GM18526 (cell line): Measurements from ENCODE around the gene TTC7B.

ENCODE experiments used
- POLR2A ChIP-seq: IDR thresholded peaks from 3 replicates; pipeline ENCODE4 v1.6.1; 2011; ENCODE audit not compliant: insufficient read length; ENCODE audit errors: extremely low read depth

Gene TTC7B

DNA sequence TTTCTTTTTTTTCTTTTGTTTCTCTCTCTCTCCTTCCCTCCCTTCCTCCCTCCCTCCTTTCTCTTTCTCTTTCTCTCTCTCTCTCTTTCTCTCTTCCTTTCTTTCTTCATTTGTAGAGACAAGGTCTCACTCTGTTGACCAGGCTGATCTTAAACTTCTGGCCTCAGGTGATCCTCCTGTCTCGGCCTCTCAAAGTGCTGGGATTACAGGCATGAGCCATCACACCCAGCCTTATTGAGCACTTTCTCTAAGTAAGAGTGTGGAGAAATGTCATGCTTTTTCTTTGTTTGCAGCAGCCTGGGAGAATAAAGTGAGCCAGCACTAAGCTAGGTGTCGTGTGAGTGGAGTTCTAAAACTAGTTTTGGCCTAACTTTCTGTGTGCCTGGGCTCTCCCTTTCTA, 74.0 kb downstream of the TTC7B start:
- no peak for TF ChIP-seq POLR2A

DNA sequence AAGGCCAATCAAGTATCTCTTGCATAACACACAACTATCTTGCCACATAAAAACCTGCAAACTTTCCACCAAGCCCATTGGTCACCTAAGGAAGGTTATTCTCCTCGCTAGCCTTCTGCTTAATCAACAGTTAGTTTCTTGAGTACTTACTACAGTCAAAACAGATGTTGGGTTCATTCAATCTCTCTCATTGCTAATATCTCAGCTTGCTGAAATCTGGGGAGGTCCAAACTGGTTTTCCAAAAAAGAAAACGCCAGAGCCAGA, 74.6 kb downstream of the TTC7B start:
- TF ChIP-seq POLR2A: no peak

DNA sequence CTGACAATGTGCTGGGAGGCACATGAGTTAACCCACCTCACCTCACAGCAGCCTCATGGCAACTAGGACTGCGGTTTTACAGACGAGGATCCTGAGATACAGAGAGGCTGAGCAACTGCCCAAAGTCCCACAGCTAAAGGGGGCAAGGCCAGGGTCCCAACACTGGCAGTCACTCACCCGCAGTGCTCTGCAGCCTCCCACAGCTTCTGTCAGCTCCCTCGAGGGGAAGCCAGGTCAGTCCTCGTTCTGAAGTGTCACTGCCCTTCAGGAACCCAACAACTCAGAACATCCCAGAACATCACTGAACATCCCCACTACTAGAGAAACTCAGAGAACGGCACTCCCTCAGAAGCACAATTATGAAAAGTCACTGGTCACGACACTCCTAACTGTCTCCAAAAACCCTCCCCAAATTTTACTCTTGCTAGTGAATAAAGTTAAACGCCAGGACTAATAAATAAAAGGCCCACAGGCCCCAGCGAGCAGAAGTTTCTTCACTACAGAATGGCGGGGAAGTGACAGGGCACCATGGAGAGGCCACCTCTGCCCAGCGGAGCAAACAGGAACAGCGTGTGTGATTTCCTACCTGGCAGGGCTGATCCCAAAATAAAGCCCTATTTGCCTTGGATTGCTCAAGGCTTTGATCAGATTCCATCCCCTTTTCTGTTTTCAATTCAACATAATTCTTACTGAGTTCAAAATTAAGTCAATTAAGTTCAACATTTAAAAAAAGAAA, 75.1 kb downstream of the TTC7B start:
- no peak for TF ChIP-seq POLR2A

DNA sequence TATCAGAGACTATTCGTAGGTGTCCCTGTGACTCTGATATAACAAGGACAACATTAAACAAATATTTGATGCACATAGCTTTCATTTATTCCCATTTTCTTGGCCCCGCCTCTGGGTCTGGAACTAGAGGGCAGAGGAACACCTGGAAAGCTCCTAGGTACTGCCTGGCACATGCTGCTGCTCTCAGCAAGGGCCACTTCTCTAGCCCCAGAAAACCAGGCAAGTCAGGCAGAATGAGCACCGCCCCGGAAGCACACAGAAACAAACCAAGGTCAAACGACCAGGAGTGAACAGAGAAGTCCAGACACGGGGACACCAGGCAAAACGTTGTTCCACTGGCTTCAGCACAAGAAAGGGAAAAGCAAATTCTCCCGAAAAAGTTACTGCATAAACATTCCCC, 76.1 kb downstream of the TTC7B start:
- TF ChIP-seq POLR2A: no peak

DNA sequence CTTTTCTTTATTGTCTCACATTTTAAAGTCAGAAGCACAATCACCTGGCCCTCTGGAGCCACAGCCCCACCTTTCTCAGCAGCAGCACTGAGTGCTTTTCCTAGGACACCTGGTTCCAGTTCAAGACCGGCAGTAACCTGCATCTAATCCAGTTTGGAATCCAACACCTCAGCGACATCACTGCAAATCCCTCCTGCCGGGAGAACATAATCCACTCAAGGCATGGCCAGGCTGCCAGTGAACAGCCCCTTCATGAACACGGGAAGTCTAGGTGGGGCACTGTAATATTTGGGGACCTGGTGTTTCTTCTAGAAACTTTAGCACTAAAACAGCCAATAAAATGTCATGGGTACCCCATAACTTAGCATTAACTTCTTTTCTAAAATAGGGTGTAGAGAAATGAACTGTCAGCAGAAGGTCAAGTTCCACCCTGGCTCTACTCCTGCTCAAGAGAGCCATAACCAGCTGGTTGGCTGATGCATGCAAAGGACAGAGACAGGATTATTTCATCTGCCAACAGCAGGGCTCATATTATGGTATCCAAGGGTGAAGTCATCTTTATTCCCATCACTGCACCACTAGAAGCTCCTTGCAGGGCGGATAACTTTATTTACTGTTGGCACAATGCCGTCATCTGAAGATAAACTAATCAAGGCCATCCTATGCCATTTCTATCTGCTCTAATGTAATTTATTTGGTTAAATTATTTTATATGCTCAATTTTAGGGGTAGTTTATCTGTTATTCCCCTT, 76.7 kb downstream of the TTC7B start:
- TF ChIP-seq POLR2A: no peak

DNA sequence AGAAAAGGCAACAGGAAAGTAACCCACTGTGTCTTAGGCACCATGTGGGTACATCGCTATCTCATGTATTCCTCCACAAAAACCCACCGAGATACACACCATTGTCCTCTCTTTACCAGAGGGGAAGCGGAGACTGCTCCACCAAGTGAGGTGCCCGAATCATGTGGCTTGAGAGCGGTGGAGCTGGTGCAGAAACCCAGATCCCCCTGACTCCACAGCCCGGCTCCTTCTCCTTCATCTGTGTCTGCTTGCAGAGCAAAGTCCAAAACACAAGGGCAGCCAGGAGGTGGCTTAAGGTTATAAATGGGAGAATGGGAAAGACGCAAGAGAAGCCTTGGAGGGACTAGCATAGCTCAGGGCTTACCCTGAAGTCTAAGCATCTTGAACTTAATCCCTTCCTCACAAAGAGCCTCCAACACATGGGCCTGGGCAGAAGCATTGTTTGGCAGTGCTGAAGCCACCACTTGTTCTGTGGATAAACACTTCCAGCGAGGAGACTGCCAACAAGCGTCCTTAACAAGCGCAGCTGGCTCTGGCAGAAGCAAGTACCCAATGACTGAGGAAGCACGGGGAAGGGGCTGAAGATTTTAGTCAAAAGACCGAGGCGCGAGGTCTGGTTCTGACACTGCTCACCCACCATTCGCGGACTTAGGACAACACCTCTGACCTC, 83.0 kb downstream of the TTC7B start:
- TF ChIP-seq POLR2A: no peak

DNA sequence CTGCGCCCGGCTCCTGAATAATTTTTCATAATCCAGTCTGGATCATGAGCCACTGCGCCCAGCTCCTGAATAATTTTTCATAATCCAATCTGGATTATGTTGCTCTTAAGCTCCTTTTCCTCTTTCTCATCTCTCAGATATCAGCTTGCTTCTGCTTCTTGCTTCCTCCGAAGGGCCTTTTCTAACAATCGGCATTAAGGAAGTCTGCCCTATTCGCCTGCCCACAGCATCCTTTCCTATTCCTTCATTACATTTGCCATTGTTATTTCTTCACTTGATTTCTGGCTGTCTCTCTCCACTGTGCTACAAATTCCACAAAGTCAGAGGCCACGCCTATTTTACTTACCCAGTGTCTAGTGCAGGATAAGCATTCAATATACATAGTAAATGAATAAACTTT, 83.5 kb downstream of the TTC7B start:
- no peak for TF ChIP-seq POLR2A

DNA sequence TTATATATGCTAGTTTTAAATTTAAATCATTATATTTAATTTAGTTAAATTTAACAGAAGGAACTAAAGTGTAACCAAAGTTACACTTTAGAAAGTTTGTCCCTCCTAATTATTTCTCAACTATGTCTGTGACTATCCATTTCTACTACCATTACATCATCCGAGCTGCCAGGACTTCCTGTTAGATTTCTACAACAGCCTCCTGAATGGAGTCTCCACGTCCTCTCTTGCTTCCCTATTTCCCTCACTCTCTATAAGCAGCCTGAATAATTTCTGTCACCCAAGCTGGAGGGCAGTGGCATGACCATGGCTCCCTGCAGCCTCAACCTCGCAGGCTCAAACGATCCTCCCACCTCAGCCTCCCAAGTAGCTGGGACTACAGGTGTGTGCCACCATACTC, 84.1 kb downstream of the TTC7B start:
- TF ChIP-seq POLR2A: no peak

DNA sequence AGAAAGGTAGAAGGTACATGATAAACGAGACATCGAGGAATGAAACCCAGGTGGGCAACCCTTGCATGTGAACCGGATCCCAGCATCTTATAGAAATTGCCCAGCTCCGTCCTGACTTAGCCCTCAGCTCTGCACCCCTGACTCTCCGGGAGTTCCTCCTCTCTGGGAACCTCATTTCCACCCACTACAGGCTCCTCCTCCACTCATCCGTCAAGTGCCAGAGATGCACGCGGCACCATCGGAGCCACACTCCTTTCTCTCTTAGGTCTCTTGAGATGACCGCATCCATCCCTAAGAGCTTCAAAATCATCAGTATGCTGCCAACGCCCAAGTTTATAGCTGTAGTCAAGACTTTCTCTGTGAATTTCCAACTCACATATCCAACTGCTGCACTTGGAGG, 84.7 kb downstream of the TTC7B start:
- TF ChIP-seq POLR2A: no peak

DNA sequence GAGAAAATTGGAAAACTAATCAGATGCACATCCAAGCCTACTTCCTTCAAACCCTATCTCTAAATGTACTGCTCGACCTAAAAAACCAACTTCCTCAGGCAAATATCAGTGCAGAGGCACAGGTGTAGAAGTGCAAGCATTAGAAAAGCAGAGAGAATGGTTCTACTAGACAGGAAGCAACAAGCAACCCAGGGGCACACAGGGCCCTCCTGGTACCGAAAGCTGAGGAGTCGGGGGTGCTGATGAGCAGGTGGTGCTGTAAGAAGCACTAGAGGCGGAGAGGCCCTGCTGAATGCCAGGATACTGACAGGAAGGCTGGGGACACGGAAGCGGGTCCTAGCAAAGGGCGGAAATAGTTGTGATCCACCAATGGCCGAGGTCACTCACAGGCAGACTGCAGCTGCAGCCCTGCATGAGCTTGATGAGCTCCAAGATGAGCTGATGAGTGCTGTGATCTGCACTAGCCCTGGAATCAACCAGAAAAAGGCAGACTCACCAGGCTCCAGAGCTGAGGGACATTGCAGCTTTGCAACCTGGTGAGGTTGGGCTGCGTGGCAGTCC, 85.9 kb downstream of the TTC7B start:
- TF ChIP-seq POLR2A: no peak

DNA sequence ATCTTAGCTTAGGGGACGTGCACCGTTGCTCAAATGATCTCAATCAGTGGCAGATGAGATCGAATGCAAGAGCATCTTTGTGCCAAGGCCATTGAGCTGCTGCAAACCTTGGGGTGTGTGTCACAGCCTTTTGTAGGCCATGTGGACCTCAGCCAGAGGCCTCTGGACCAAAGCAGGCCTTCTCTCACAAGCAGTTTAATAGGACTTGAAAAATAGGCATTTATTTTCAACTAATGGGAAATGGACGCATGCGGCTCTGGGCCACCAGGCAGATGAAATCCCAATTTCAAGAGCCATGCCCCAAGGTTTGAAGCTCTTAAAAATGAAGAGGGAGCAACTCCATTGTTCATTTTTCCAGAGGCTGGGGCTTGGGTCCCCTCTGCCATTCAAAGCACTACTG, 87.3 kb downstream of the TTC7B start:
- no peak for TF ChIP-seq POLR2A

DNA sequence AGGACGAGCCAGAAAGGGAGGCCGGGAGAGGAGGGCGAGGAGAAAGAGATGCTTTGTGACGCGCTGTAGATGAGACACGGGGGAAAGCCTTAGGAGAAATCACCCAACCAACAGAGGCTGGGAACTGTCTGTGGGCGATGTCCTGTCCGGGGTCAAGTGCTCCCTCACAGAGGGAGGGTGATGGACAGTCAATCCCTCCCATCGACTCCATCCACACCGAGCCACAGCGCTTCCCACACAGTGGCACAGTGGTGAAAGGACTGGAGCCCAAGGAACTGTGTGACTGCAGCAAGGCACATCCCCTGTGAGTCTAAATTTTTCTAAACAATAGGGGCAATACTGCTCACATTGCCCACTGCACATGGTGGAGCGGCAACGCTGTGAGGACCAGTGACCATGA, 89.1 kb downstream of the TTC7B start:
- TF ChIP-seq POLR2A: no peak

DNA sequence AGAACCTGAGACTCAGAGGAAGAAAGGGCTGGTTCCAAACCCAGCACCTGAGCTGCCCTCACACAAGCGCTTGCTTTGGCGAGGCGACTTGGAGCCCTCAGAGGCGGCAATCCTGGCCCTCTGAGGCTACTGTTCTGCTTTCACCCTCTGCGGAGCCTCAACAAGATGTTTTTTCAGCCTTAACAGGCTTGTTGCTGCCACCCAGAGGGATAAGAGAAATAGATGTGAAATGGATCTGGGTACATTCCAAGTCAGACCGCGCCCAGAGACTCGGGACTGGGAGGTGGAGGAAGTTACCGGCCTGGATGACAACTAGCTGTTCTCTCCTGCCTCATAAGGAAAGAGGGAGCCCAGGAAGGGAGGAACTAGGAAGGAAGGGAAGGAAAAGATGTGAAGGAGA, 89.6 kb downstream of the TTC7B start:
- TF ChIP-seq POLR2A: no peak

DNA sequence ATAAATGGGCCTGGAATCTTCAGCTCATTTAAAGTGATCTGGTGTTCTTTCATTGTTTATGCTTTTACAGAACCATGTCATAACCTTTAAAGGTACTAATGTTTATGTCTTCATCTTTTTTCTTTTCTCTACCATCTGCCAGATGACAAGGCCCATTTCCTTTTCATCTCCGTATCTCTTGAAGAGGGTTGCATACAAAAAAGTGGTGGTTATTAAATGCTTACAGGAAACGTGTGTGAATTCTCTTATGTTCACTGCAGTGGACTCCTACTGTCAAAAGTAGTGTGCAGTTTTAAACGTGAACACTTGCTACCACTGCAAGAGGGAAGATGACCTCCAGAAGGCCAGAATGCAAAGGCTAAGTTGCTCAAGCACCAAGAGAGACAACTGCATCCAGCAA, 91.4 kb downstream of the TTC7B start:
- no peak for TF ChIP-seq POLR2A

DNA sequence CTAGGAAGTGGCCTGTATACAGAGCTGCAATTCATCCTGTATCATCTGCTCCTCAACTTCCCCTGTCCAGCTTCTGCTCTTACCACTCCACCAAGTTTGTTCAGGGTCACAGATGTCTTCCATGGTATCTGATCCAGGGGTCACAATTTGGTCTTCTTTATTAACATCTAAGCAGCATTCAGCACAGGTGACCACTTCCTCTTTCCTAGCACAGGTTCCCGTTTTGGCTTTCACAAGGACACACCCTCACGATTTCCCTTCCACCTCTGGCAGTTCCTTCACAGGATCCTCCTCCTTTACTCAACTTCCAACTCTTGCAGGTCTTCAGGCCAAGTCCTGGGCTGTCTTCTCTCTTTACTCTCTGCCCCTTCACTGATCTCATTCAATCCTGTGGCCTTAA, 93.6 kb downstream of the TTC7B start:
- no peak for TF ChIP-seq POLR2A

DNA sequence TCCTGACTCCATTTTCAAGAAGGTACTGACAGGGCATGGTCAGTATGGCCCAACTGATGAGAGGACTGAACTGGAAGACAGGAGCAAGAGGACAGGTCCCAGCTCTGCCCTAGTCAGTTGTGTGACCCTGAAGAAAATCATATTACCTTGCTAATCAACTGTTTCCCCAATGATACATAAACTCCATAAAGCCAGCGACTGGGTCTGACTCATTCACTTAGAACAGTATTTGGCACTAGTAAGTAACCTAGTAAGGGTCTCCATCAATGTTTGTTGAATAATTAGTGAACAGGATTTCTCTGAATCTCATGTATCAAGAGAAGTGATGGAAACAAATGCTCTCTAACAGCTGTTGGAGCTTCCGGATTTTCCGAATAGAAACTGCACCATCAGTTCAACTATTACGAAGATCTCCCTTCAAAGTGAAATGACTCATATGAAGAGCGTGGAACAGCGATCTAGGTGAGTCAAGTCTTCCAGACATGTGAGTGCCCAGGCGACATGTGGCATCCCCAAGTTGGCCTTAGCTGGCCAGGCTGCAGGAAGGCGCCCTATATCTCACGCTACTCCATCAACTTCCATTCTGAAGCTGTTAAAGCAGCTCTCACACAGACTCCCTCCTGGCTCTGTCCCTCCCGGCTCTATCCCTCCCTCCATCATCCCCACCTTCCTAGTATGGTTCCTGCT, 94.5 kb downstream of the TTC7B start:
- TF ChIP-seq POLR2A: no peak
